AG10803 (cell line): ENCODE data around the gene TTC28.

ENCODE experiments used
- DNase-seq: peaks from one replicate; pipeline ENCODE4 v3.0.0; 2010; ENCODE audit warnings: low read depth
- H3K4me3 ChIP-seq: 2 replicates; pipeline ENCODE4 v1.5.1; 2011; ENCODE audit warnings: mild to moderate bottlenecking, low read length, control low read depth
- TF ChIP-seq, protein P1 (sequence below): conservative IDR thresholded peaks from 2 replicates; pipeline ENCODE4 v1.5.1; 2011; ENCODE audit warnings: mild to moderate bottlenecking, low read length, control low read depth, inconsistent platforms

The TTC28 gene

DNA sequence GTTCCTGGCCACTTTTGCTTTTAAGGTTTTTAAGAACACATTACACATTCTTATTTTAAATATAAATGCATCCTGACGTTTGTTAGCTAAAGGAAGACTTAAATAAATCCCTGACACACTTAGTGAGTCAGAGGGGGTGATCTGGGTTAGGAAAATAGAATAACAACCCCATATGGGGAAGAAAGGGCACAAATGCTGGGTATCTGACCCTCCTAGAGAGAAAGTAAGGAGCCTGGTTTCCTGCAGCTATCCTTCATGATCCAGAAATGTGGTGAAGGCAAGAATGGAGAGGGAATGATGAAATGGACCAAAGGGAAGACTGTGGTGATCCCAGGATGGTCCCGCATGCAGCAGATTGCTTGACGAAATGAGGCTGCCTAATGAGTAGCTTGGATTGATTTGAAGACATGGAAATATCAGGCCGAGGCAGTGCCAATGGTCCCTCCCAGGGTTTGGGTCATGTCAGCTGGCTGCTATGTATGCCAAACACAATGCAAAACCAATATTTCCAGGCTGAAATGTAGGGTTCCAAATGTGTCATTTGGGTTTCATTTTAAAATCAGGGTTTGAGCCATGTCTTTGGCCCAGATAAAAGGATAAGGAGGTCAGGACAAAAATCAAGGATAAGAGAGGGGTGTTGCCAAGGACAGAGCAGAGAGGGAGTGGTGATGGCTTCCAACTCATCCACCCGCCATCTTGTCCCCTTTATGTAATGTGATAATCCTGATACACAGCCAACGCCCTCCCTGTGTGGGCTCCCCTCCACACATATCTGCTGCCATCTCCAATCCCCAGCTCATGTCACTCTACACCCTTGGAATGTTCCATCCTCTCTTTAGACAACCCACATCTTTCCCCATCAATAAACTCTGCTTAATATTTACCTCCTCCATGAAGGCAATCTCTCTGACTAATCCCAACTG, 625.5 kb downstream of the TTC28 start:
- H3K4me3 ChIP-seq, result no peak overlapping the region
- DNase-seq, result peak; percentile 39
- TF ChIP-seq, protein P1, sequence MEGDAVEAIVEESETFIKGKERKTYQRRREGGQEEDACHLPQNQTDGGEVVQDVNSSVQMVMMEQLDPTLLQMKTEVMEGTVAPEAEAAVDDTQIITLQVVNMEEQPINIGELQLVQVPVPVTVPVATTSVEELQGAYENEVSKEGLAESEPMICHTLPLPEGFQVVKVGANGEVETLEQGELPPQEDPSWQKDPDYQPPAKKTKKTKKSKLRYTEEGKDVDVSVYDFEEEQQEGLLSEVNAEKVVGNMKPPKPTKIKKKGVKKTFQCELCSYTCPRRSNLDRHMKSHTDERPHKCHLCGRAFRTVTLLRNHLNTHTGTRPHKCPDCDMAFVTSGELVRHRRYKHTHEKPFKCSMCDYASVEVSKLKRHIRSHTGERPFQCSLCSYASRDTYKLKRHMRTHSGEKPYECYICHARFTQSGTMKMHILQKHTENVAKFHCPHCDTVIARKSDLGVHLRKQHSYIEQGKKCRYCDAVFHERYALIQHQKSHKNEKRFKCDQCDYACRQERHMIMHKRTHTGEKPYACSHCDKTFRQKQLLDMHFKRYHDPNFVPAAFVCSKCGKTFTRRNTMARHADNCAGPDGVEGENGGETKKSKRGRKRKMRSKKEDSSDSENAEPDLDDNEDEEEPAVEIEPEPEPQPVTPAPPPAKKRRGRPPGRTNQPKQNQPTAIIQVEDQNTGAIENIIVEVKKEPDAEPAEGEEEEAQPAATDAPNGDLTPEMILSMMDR, result no peak

DNA sequence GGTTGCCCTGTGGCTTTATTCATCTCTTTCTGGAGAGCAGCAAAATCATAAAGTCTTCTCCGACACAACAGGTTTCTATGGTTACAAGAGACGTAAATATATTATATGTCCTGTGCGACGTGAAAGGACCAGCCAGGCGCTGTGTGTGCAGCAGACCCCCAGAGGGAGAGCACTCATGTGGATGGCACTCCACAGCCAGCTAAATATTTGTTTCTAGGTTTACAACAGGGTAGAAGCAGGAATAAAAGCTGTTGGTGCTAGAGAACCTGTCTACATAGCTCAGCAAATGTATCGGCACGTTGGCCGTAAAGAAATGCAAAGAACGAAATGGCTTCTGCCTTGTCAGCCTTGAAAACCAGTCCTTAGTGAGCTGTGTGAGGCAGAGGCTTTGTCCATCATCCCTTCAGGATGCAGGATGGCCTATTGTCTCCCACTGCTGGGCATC, 626.8 kb downstream of the TTC28 start:
- TF ChIP-seq, protein P1, result no peak
- DNase-seq, result no peak

DNA sequence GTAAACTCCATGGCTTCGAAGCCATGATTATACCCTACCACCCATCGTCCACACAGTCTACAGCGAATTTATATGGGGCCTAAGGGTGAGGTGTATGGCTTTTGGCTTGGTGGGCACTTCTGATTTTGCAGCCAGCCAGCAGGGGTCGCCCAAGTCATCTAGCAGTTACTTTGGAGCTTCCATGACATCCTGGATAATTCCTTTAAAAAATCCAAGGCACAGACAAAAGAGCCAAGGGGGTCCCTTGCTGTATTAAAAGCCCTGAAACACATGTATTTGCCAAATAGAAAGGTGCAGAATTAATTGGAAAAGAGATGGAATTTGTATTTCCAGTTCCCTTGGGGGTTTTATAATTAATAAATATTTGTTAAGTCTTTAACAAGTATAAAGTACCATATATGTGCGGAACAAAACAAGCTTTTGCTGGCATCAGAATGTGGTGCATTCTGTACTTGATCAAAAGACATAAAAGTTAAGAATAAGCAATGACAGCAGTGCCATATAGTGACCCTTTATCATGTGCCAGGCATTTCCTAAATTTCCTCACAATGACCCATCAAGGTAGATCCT, 627.8 kb downstream of the TTC28 start:
- no peak overlapping the region for H3K4me3 ChIP-seq
- peak; percentile 63 for DNase-seq
- TF ChIP-seq, protein P1, result peak; percentile 95

More for the DNA sequence above, 626.8 kb downstream of the TTC28 start:
- H3K4me3 ChIP-seq, result no peak overlapping the region

DNA sequence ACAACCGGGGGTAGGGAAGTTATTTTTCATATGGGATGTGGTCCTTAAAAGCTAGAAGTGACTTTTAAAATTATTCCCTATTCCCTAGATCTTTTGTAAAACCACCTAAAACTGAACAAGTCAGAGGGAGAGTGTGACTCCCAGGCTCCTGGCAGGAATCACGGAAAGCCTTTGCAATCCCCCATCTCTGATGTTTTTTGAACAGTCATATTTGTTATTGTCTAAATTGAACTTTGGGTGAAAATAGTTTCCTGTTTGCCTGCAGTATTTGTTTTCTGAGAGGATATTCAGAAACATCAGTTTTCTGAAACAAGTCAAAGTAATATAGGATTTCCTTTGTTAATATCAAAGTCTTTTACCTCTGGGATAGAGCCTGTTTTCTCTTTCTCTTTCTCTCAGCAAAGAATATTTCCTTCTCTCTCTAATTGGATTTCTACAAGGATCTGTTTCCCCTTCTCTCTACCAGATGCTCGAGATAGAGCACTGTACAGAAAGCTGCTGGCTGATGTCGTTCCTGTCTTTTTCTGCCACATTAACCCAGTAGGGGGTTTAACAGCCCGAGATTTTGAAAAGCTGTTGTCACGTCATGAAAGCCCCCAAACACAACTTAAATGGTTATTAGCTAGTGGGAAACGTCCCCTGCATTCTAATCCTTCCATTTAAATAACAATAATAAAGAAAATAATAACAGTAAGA, 628.4 kb downstream of the TTC28 start:
- DNase-seq, result no peak
- no peak overlapping the region for H3K4me3 ChIP-seq
- TF ChIP-seq, protein P1, result no peak

DNA sequence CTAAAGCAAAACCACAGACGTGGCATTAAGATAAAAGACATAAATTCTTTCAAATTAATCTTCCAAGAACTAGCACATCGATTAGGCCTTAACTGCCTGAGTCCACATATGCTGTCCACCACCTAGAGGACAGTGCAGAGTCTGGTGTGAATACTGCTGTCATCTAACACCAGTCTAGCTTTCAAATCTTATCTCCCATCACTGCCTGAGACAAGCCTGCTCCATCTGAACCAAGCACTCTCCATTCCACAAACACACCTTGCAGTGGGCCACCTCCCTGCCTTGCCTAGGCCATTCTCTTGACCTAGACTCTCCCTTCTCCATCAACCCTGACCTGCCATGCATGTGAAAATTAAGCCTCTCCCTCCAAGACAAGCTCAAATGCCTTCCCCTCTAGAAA, 631.1 kb downstream of the TTC28 start:
- TF ChIP-seq, protein P1, result no peak
- H3K4me3 ChIP-seq, result no peak overlapping the region
- DNase-seq, result no peak

DNA sequence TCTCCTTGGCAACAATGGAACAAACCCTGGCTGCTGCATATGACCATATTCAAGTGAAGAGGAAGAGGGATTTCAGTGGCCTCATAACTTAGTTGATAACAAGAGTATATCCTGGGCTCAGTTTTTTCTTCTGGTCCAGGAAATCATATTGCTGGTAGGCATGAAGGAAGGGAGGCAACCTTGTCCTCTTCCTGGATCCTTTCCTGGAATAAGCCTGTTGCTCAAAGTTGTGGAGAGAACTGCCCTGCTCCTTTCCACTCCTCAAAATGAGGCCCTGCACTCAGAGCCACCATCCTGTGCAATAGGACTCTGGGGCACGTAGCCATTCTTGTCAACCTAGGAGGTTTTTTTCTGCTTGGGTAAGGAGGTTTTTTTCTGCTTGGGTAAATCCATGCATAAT, 631.9 kb downstream of the TTC28 start:
- no peak for DNase-seq
- no peak overlapping the region for H3K4me3 ChIP-seq
- TF ChIP-seq, protein P1, result no peak
